ENCODE measurements around the gene OSTF1. TPM values are rescaled to one million over a fixed set of nuclear protein-coding genes. Genes with fewer than 3 reads are reported as not detected.

The OSTF1 gene
- polyA plus RNA-seq, 1 donor from 2014 or later = 8.8 TPM

- Histone ChIP-seq H3K27me3 (ENCODE audit: insufficient read depth, low read depth, low read length) (no peaks in the 10 kb centered on the region), H3K36me3 (ENCODE audit: insufficient read depth, low read length) (no peaks in the 10 kb centered on the region), H3K27ac (ENCODE audit: low read length) (no peak overlapping the region), H3K79me2 (replicated peaks; ENCODE audit: insufficient read depth, low read length) (no peaks in the 10 kb centered on the region), H3K9me3 (ENCODE audit: low read length) (no peaks in the 10 kb centered on the region), H3K9me2 (ENCODE audit: insufficient read depth, low read length) (no peaks in the 10 kb centered on the region), H3K9ac (ENCODE audit: low read length) (no peak overlapping the region), H4K20me1 (ENCODE audit: insufficient read depth) (no peaks in the 10 kb centered on the region), H3F3A (ENCODE audit: insufficient read depth, low read length, poor library complexity, severe bottlenecking) (no peaks in the 10 kb centered on the region), H2AFZ (ENCODE audit: low read depth, low read length) (no peak overlapping the region), H3K4me3 (ENCODE audit: low read length) (no peak overlapping the region), H3K4me2 (ENCODE audit: low read length) (no peak overlapping the region)
- no peak for TF ChIP-seq RAD21 (conservative IDR thresholded peaks at IDR 0.05)
These were observed 17.5 kb downstream of the OSTF1 start for GRCh38 chr9:75105841-75106240.

GRCh38 chr9:75106857-75107256 lies 18.5 kb downstream of the OSTF1 start:
- H3K9me2 ChIP-seq (ENCODE audit: insufficient read depth, low read length) = no peaks in the 10 kb centered on the region
- H3K36me3 ChIP-seq (ENCODE audit: insufficient read depth, low read length) = no peaks in the 10 kb centered on the region
- H4K20me1 ChIP-seq (ENCODE audit: insufficient read depth) = no peaks in the 10 kb centered on the region
- no peak overlapping the region for H3K9ac ChIP-seq (ENCODE audit: low read length)
- no peak overlapping the region for H3K27ac ChIP-seq (ENCODE audit: low read length)
- no peaks in the 10 kb centered on the region for H3F3A ChIP-seq (ENCODE audit: insufficient read depth, low read length, poor library complexity, severe bottlenecking)
- no peak overlapping the region for H2AFZ ChIP-seq (ENCODE audit: low read depth, low read length)
- H3K4me2 ChIP-seq (ENCODE audit: low read length) = no peak overlapping the region
- H3K9me3 ChIP-seq (ENCODE audit: low read length) = no peaks in the 10 kb centered on the region
- no peaks in the 10 kb centered on the region for H3K27me3 ChIP-seq (ENCODE audit: insufficient read depth, low read depth, low read length)
- no peaks in the 10 kb centered on the region for H3K79me2 ChIP-seq (replicated peaks; ENCODE audit: insufficient read depth, low read length)
- no peak for TF ChIP-seq REST (IDR thresholded peaks at IDR 0.05; ENCODE audit: borderline replicate concordance)
- no peak for TF ChIP-seq EZH2 (IDR thresholded peaks at IDR 0.05; ENCODE audit: borderline replicate concordance, insufficient read depth, low read length, poor library complexity, severe bottlenecking)
- TF ChIP-seq RAD21 (conservative IDR thresholded peaks at IDR 0.05) = no peak
- TF ChIP-seq EP300 (conservative IDR thresholded peaks at IDR 0.05; ENCODE audit: poor library complexity, severe bottlenecking) = no peak
- TF ChIP-seq SMC3 (conservative IDR thresholded peaks at IDR 0.05; ENCODE audit: poor library complexity) = no peak
- no peak for TF ChIP-seq CTCF (IDR thresholded peaks at IDR 0.05; ENCODE audit: poor library complexity, severe bottlenecking)
- no peak for TF ChIP-seq MXI1 (conservative IDR thresholded peaks at IDR 0.05; ENCODE audit: poor library complexity, severe bottlenecking)
- no peak for TF ChIP-seq POLR2AphosphoS5 (IDR thresholded peaks at IDR 0.05)
- no peak for TF ChIP-seq TAF1 (IDR thresholded peaks at IDR 0.05; ENCODE audit: low read depth)
- H3K4me3 ChIP-seq (ENCODE audit: low read length) = no peak overlapping the region

- H3K4me2 ChIP-seq (ENCODE audit: low read length) = no peak overlapping the region
- no peaks in the 10 kb centered on the region for H3K79me2 ChIP-seq (replicated peaks; ENCODE audit: insufficient read depth, low read length)
- no peaks in the 10 kb centered on the region for H3F3A ChIP-seq (ENCODE audit: insufficient read depth, low read length, poor library complexity, severe bottlenecking)
- no peaks in the 10 kb centered on the region for H3K9me2 ChIP-seq (ENCODE audit: insufficient read depth, low read length)
- no peak overlapping the region for H3K4me3 ChIP-seq (ENCODE audit: low read length)
- no peaks in the 10 kb centered on the region for H3K27me3 ChIP-seq (ENCODE audit: insufficient read depth, low read depth, low read length)
- H4K20me1 ChIP-seq (ENCODE audit: insufficient read depth) = no peaks in the 10 kb centered on the region
- no peak overlapping the region for H2AFZ ChIP-seq (ENCODE audit: low read depth, low read length)
- H3K9me3 ChIP-seq (ENCODE audit: low read length) = no peaks in the 10 kb centered on the region
- no peak for TF ChIP-seq CTCF (IDR thresholded peaks at IDR 0.05; ENCODE audit: poor library complexity, severe bottlenecking)
- no peak for TF ChIP-seq POLR2AphosphoS5 (IDR thresholded peaks at IDR 0.05)
- no peak for TF ChIP-seq MXI1 (conservative IDR thresholded peaks at IDR 0.05; ENCODE audit: poor library complexity, severe bottlenecking)
- no peak for TF ChIP-seq EP300 (conservative IDR thresholded peaks at IDR 0.05; ENCODE audit: poor library complexity, severe bottlenecking)
- TF ChIP-seq SMC3 (conservative IDR thresholded peaks at IDR 0.05; ENCODE audit: poor library complexity) = no peak
- TF ChIP-seq REST (IDR thresholded peaks at IDR 0.05; ENCODE audit: borderline replicate concordance) = no peak
- TF ChIP-seq TAF1 (IDR thresholded peaks at IDR 0.05; ENCODE audit: low read depth) = no peak
- no peak for TF ChIP-seq EZH2 (IDR thresholded peaks at IDR 0.05; ENCODE audit: borderline replicate concordance, insufficient read depth, low read length, poor library complexity, severe bottlenecking)
- TF ChIP-seq RAD21 (conservative IDR thresholded peaks at IDR 0.05) = no peak
- H3K27ac ChIP-seq (ENCODE audit: low read length) = no peak overlapping the region
- no peaks in the 10 kb centered on the region for H3K36me3 ChIP-seq (ENCODE audit: insufficient read depth, low read length)
- no peak overlapping the region for H3K9ac ChIP-seq (ENCODE audit: low read length)
These were observed 20.3 kb downstream of the OSTF1 start for GRCh38 chr9:75108571-75108970.
